Liver (tissue), 9 donors: ENCODE data around the gene GLI2. TPM values are rescaled to one million over a fixed set of nuclear protein-coding genes. Genes with fewer than 3 reads are reported as not detected.

Experiments
- DNase-seq: peaks from one replicate; pipeline ENCODE4 v3.0.0-alpha.2; 2017; ENCODE audit warnings: low spot score
- H3K27ac ChIP-seq, 2 donors: one replicate each; pipeline ENCODE4 v1.7.0; 2013; ENCODE audit warnings: inconsistent platforms in 2 of 2, low read length in 2 of 2, control low read depth in 1 of 2, low read depth in 1 of 2, mild to moderate bottlenecking in 1 of 2
- H3K27me3 ChIP-seq, 4 donors: one replicate each; pipeline versions ENCODE4 v1.6.1 to v1.7.0; 2013; ENCODE audit warnings: low read length in 3 of 4, inconsistent platforms in 1 of 4, mild to moderate bottlenecking in 1 of 4, moderate library complexity in 1 of 4; ENCODE audit not compliant: control insufficient read depth in 4 of 4, insufficient read depth in 4 of 4
- H3K36me3 ChIP-seq, 4 donors: one replicate each; pipeline versions ENCODE4 v1.6.1 to v1.7.0; 2013; ENCODE audit warnings: low read length in 3 of 4, mild to moderate bottlenecking in 3 of 4, low read depth in 1 of 4, moderate library complexity in 1 of 4; ENCODE audit not compliant: control insufficient read depth in 4 of 4, insufficient read depth in 3 of 4
- H3K4me1 ChIP-seq, 4 donors: one replicate each; pipeline versions ENCODE4 v1.6.1 to v1.7.0; 2013; ENCODE audit warnings: low read length in 3 of 4, mild to moderate bottlenecking in 3 of 4, moderate library complexity in 1 of 4; ENCODE audit not compliant: control insufficient read depth in 4 of 4, insufficient read depth in 4 of 4
- H3K4me3 ChIP-seq, 3 donors: one replicate each; pipeline versions ENCODE4 v1.6.1 to v1.7.0; 2013; ENCODE audit warnings: low read length in 3 of 3, control low read depth in 1 of 3, low read depth in 1 of 3, mild to moderate bottlenecking in 1 of 3
- H3K9ac ChIP-seq, 2 donors: one replicate each; pipeline ENCODE4 v1.7.0; 2013; ENCODE audit warnings: low read length in 2 of 2, mild to moderate bottlenecking in 2 of 2, moderate library complexity in 2 of 2, control low read depth in 1 of 2, low read depth in 1 of 2
- H3K9me3 ChIP-seq, 4 donors: one replicate each; pipeline versions ENCODE4 v1.6.1 to v1.7.0; 2013; ENCODE audit warnings: low read length in 3 of 4; ENCODE audit not compliant: control insufficient read depth in 4 of 4
- ATF3 ChIP-seq: IDR thresholded peaks from 2 replicates; pipeline ENCODE4 v1.6.1; 2016; ENCODE audit warnings: antibody characterized with exemption
- EGR1 ChIP-seq, 2 donors: IDR thresholded peaks; 2 replicates each; pipeline ENCODE4 v1.6.1; 2016 to 2018; ENCODE audit warnings: antibody characterized with exemption in 2 of 2, low read depth in 2 of 2
- FOXA2 ChIP-seq: IDR thresholded peaks from 2 replicates; pipeline ENCODE4 v1.6.1; 2016; ENCODE audit warnings: antibody characterized with exemption
- GABPA ChIP-seq, 2 donors: IDR thresholded peaks in 1 of 2; conservative IDR thresholded peaks in 1 of 2; 2 replicates each; pipeline ENCODE4 v1.6.1; 2016; ENCODE audit warnings: antibody characterized with exemption in 2 of 2, mild to moderate bottlenecking in 1 of 2, moderate library complexity in 1 of 2
- HNF4G ChIP-seq: IDR thresholded peaks from 2 replicates; pipeline ENCODE4 v1.6.1; 2016; ENCODE audit warnings: antibody characterized with exemption
- JUND ChIP-seq, 2 donors: IDR thresholded peaks; 2 replicates each; pipeline ENCODE4 v1.6.1; 2016; ENCODE audit warnings: antibody characterized with exemption in 2 of 2
- MAX ChIP-seq: IDR thresholded peaks from 2 replicates; pipeline ENCODE4 v1.6.1; 2016; ENCODE audit warnings: antibody characterized with exemption
- NR2F2 ChIP-seq: IDR thresholded peaks from 2 replicates; pipeline ENCODE4 v1.6.1; 2016; ENCODE audit warnings: antibody characterized with exemption
- RAD21 ChIP-seq, 2 donors: IDR thresholded peaks; 2 replicates each; pipeline ENCODE4 v1.6.1; 2016; ENCODE audit warnings: antibody characterized with exemption in 2 of 2, mild to moderate bottlenecking in 2 of 2
- REST ChIP-seq: IDR thresholded peaks from 2 replicates; pipeline ENCODE4 v1.6.1; 2016; ENCODE audit warnings: antibody characterized with exemption, mild to moderate bottlenecking
- TAF1 ChIP-seq: conservative IDR thresholded peaks from 2 replicates; pipeline ENCODE4 v1.6.1; 2016; ENCODE audit warnings: antibody characterized with exemption, mild to moderate bottlenecking
- YY1 ChIP-seq: IDR thresholded peaks from 2 replicates; pipeline ENCODE4 v1.6.1; 2016; ENCODE audit warnings: antibody characterized with exemption, mild to moderate bottlenecking
- WGBS: extraction: QIAGEN DNeasy Blood & Tissue Kit; methylation state at CpG from one replicate; pipeline ENCODE4 v1.1.7; 2013; 5-methylcytosine and 5-hydroxymethylcytosine counted together
- polyA plus RNA-seq, 2 donors: library from polyadenylated mRNA; stranded (reverse) in 1 of 2; unstranded in 1 of 2; fragments of 200-250 nt in 1 of 2; fragments of >200 nt in 1 of 2; fragmentation: Nextera tagmentation in 1 of 2; extraction: Ambion mirVana in 1 of 2; gene quantifications; one replicate each; pipeline versions ENCODE4 v1.2.1 to v1.2.3, GENCODE V29; 2013 to 2015
- total RNA-seq, 2 donors: library from RNA; depleted of rRNA; stranded (reverse); fragments of >200 nt; gene quantifications; one replicate each; pipeline ENCODE4 v1.2.3, GENCODE V29; 2014
- TF ChIP-seq, protein P1 (sequence below): IDR thresholded peaks from 2 replicates; pipeline ENCODE4 v1.6.1; 2016; ENCODE audit warnings: antibody characterized with exemption
- donor health status: healthy.
- donor health status: healthy.
- donor health status: healthy.
- donor health status: healthy.
- donor health status: healthy.

GLI2 gene
- total and polyA plus RNA-seq, 4 donors: 0.04 to 0.16 (median 0.11) TPM

DNA sequence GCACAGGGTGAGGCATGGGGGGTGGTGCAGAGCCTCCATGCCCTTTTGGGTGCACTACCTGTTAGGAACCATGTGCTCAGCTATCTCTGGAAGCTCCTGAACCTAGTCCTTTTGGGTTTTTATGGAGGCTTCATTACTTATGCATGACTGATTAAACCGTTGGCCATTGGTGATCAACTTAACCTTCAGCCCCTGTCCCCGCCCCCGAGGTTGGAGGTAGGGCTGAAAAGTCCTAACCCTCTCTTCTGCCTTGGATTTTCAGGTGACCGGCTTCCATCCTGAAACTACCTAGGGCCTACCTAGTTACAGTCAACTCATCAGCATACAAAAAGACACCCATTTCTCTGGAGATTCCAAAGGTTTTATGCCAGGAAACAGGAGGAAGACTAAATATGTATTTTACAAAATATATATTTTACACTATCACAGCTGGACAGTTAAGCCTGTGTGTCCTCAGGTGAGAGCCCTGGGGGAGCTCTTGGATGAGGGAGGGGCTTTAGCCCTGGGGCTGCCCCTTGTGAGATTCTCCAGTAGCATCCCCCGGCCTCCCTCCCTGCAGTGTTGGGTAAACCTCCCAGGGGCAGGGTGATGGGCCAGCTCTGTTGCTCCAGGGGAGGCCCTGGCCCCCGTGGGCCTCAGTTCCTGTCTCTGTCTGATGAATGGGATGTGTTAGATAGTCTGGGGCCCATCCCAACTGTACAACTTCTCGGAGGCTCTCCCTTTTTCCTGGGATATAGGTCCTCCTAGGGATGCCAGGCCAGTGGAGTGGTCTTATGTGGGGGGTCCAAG lies 24.1 kb downstream of the GLI2 start:
- no peak for DNase-seq
- no peak overlapping the region for H3K9ac ChIP-seq
- H3K27me3 ChIP-seq: no peaks in the 10 kb centered on the region
- no peaks in the 10 kb centered on the region for H3K9me3 ChIP-seq
- H3K27ac ChIP-seq: no peak overlapping the region
- no peak for TF ChIP-seq GABPA (IDR thresholded peaks at IDR 0.05 in 1 of 2, conservative IDR thresholded peaks at IDR 0.05 in 1 of 2)
- no peak for TF ChIP-seq HNF4G
- TF ChIP-seq, protein P1, sequence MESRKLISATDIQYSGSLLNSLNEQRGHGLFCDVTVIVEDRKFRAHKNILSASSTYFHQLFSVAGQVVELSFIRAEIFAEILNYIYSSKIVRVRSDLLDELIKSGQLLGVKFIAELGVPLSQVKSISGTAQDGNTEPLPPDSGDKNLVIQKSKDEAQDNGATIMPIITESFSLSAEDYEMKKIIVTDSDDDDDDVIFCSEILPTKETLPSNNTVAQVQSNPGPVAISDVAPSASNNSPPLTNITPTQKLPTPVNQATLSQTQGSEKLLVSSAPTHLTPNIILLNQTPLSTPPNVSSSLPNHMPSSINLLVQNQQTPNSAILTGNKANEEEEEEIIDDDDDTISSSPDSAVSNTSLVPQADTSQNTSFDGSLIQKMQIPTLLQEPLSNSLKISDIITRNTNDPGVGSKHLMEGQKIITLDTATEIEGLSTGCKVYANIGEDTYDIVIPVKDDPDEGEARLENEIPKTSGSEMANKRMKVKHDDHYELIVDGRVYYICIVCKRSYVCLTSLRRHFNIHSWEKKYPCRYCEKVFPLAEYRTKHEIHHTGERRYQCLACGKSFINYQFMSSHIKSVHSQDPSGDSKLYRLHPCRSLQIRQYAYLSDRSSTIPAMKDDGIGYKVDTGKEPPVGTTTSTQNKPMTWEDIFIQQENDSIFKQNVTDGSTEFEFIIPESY: no peak
- no peak for TF ChIP-seq EGR1 (IDR thresholded peaks at IDR 0.05; ENCODE audit: low read depth in 2 of 2)
- no peak for TF ChIP-seq FOXA2
- H3K4me3 ChIP-seq: no peak overlapping the region
- WGBS: 83% methylated on average over 7 of the region's 7 CpGs
- no peaks in the 10 kb centered on the region for H3K4me1 ChIP-seq
- no peaks in the 10 kb centered on the region for H3K36me3 ChIP-seq

GRCh38 chr2:120760446-120761135 lies 24.9 kb downstream of the GLI2 start:
- H3K9me3 ChIP-seq: no peaks in the 10 kb centered on the region
- no peaks in the 10 kb centered on the region for H3K27me3 ChIP-seq
- no peak overlapping the region for H3K27ac ChIP-seq
- no peaks in the 10 kb centered on the region for H3K36me3 ChIP-seq
- H3K9ac ChIP-seq: no peak overlapping the region
- H3K4me3 ChIP-seq: no peak overlapping the region
- TF ChIP-seq, protein P1: no peak
- TF ChIP-seq JUND (IDR thresholded peaks at IDR 0.05) (no peak), TAF1 (no peak), GABPA (IDR thresholded peaks at IDR 0.05 in 1 of 2, conservative IDR thresholded peaks at IDR 0.05 in 1 of 2) (no peak), MAX (no peak), RAD21 (IDR thresholded peaks at IDR 0.05) (no peak), YY1 (no peak), ATF3 (no peak), NR2F2 (no peak), REST (no peak)
- WGBS: 79% methylated on average over 8 of the region's 8 CpGs
- H3K4me1 ChIP-seq: peaks cover 0 to 5% (median 2%) of the 10 kb centered on the region in 4 donors
- no peak for DNase-seq
